Kidney (tissue), 14 donors: ENCODE results near the gene CDH9. TPM values are rescaled to one million over a fixed set of nuclear protein-coding genes. Genes with fewer than 3 reads are reported as not detected.

Source experiments
- DNase-seq, 5 donors: peaks; one replicate each; pipeline ENCODE4 v3.0.0-alpha.2; 2013 to 2020
- FAIRE-seq: peaks from 2 replicates; lab custom pipeline; 2012; peaks lifted over from hg19 to GRCh38; lab: Jason Lieb, UNC
- H3K27ac ChIP-seq, 2 donors: one replicate each; pipeline ENCODE4 v1.7.0; 2013; ENCODE audit warnings: low read depth in 2 of 2, low read length in 2 of 2, inconsistent platforms in 1 of 2
- H3K27me3 ChIP-seq: one replicate; pipeline ENCODE4 v1.7.1; 2013; ENCODE audit warnings: low read length, inconsistent platforms; ENCODE audit not compliant: control insufficient read depth, insufficient read depth
- H3K36me3 ChIP-seq, 3 donors: one replicate each; pipeline versions ENCODE4 v1.7.0 to v1.7.1; 2013; ENCODE audit warnings: low read length in 3 of 3, control low read depth in 1 of 3, inconsistent platforms in 1 of 3; ENCODE audit not compliant: insufficient read depth in 3 of 3, control insufficient read depth in 2 of 3
- H3K4me1 ChIP-seq, 3 donors: one replicate each; pipeline versions ENCODE4 v1.7.0 to v1.7.1; 2013; ENCODE audit warnings: low read length in 3 of 3, inconsistent platforms in 1 of 3, low read depth in 1 of 3; ENCODE audit not compliant: control insufficient read depth in 2 of 3, insufficient read depth in 2 of 3
- H3K4me3 ChIP-seq, 3 donors: one replicate each; pipeline versions ENCODE4 v1.7.0 to v1.8.1; 2013; ENCODE audit warnings: low read length in 3 of 3, control low read depth in 1 of 3, inconsistent platforms in 1 of 3
- H3K9ac ChIP-seq, 3 donors: one replicate each; pipeline versions ENCODE4 v1.7.0 to v1.7.1; 2013; ENCODE audit warnings: low read length in 3 of 3, control low read depth in 1 of 3, inconsistent platforms in 1 of 3
- H3K9me3 ChIP-seq, 3 donors: one replicate each; pipeline versions ENCODE4 v1.7.0 to v1.7.1; 2013; ENCODE audit warnings: low read length in 3 of 3, control low read depth in 1 of 3, inconsistent platforms in 1 of 3; ENCODE audit not compliant: control insufficient read depth in 2 of 3, insufficient read depth in 1 of 3
- CTCF ChIP-seq: IDR thresholded peaks from 3 replicates; pipeline ENCODE4 v1.5.1; 2012; ENCODE audit warnings: mild to moderate bottlenecking, moderate library complexity, borderline replicate concordance; ENCODE audit not compliant: insufficient read depth; ENCODE audit errors: extremely low read depth
- intact Hi-C: fragments of 100-400 bp; cut with DNase I; formaldehyde crosslinking; loops from one replicate; pipeline ENCODE4 v1.11.1; 2022
- polyA plus RNA-seq: library from polyadenylated mRNA; stranded (reverse); fragments of 350-450 nt; fragmentation: Illumina TruSeq; extraction: RNeasy Lipid Tissue Mini Kit (QIAGEN cat#74804); gene quantifications from one replicate; pipeline ENCODE4 v1.2.3, GENCODE V29; 2014; ENCODE audit warnings: low read depth, low replicate concordance; ENCODE audit not compliant: insufficient read depth
- total RNA-seq: library from RNA; stranded (reverse); fragmentation: NEBNext Ultra II Directional; extraction: Animal tissue kit (Norgen Biotek cat#: 25700); gene quantifications from one replicate; pipeline ENCODE4 v1.2.1, GENCODE V29; 2021
- donor health status: control.
- donor health status: control.
- donor health status: control.
- donor health status: control.
- donor health status: control.
- donor health status: DM: yes; HTN: yes; CAD: no.
- donor health status: Normal renal cell carcinoma (clear cell type).

The CDH9 gene
- total and polyA plus RNA-seq, 2 donors from 2014 or later, result 1.7 to 2.1 TPM

DNA sequence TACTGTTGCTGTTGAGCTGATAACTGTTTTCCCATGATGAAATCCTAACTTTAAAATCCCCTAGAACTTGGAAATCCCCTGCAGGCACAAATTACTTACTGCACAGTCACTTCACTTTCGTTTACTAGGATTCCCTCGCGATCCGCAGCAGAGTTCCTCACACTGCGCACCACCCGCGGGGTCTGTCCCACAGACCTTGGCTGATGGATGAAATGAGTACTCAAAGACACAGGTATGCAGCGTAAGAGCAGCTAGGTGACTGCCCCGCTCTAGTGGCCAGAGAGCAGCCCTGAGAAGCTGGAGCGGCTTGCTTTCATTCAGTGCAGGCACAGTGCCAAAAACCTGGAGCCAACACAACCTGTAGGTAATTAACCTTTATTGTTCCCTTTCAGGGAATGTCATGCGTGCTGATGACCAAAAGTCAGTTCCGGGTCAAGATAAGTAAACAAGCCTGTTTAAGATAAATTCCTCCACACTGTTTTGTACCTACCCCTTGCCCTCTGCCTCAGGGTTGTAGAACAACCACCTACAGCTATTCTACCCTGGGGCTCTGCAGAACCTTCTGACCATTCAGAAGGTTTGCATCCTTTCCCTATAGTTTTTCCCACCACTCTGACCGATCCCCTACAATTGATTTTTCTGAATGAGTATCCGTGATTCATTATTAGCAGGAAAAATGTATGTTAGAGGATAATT lies 191.2 kb downstream of the CDH9 start:
- H3K27ac ChIP-seq, result no peak overlapping the region
- intact Hi-C loops, result no loop called here
- H3K4me1 ChIP-seq, result no peaks in the 10 kb centered on the region
- DNase-seq (peak in 2 of 5 donors; percentile 1 to 29), FAIRE-seq (no peak)
- peaks cover 0 to under 1% (median 0%) of the 10 kb centered on the region in 3 donors for H3K9me3 ChIP-seq
- no peaks in the 10 kb centered on the region for H3K27me3 ChIP-seq
- H3K4me3 ChIP-seq, result no peak overlapping the region
- no peak overlapping the region for H3K9ac ChIP-seq
- H3K36me3 ChIP-seq, result no peaks in the 10 kb centered on the region
- no peak for TF ChIP-seq CTCF

GRCh38 chr5:26843677-26844076 lies 194.7 kb downstream of the CDH9 start:
- no peak for DNase-seq
- H3K36me3 ChIP-seq, result no peaks in the 10 kb centered on the region
- H3K4me1 ChIP-seq, result no peaks in the 10 kb centered on the region
- H3K27ac ChIP-seq, result no peak overlapping the region
- no peak overlapping the region for H3K4me3 ChIP-seq
- no peaks in the 10 kb centered on the region for H3K9me3 ChIP-seq
- TF ChIP-seq CTCF, result no peak
- intact Hi-C loops, result no loop called here
- no peak overlapping the region for H3K9ac ChIP-seq
- no peak for FAIRE-seq
- H3K27me3 ChIP-seq, result no peaks in the 10 kb centered on the region

DNA sequence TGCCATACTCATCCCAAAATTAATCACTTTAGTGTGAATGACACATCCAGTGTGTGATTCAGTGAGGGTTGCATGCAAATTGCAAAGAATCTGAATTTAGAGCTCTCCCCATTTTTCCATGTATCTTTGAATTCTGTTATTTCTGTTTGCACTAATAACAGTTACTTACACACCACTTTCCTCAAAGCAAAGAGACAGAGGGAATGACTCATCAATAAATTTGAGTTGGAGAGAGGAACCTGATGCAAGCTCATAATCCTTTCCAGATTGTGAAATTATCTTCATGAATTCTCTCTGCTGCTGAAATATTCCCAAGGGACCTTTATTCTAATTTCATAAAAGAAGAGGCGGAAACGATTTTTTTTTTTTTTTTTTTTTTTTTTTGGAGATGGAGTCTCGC lies 204.8 kb downstream of the CDH9 start:
- Histone ChIP-seq H3K36me3 (no peaks in the 10 kb centered on the region), H3K4me1 (no peaks in the 10 kb centered on the region), H3K4me3 (no peak overlapping the region), H3K27me3 (no peaks in the 10 kb centered on the region), H3K9me3 (no peaks in the 10 kb centered on the region), H3K27ac (no peak overlapping the region), H3K9ac (no peak overlapping the region)
- intact Hi-C loops, result no loop called here
- FAIRE-seq (no peak), DNase-seq (no peak)
- no peak for TF ChIP-seq CTCF
